Breast epithelium (tissue), 4 donors: ENCODE measurements around the gene COL23A1. TPM values are rescaled to one million over a fixed set of nuclear protein-coding genes. Genes with fewer than 3 reads are reported as not detected.

Source experiments
- DNase-seq, 2 donors: peaks; one replicate each; pipeline ENCODE4 v3.0.0-alpha.2; 2019; ENCODE audit warnings: low spot score in 2 of 2
- H3K27ac ChIP-seq, 2 donors: fragments of 200-600 bp; sonication (generic) in 1 of 2; one replicate each; pipeline ENCODE4 v1.5.1; 2016 to 2019; ENCODE audit warnings: mild to moderate bottlenecking in 1 of 2
- H3K27me3 ChIP-seq, 2 donors: fragments of 200-600 bp; sonication (generic) in 1 of 2; one replicate each; pipeline versions ENCODE4 v1.5.1 to v1.6.0; 2017 to 2019; ENCODE audit warnings: control low read depth in 1 of 2, mild to moderate bottlenecking in 1 of 2
- H3K36me3 ChIP-seq: fragments of 200-600 bp; one replicate; pipeline ENCODE4 v1.5.1; 2019
- H3K4me1 ChIP-seq, 2 donors: fragments of 200-600 bp; sonication (generic); one replicate each; pipeline ENCODE4 v1.5.1; 2016 to 2019; ENCODE audit warnings: control low read depth in 1 of 2
- H3K4me3 ChIP-seq, 3 donors: fragments of 200-600 bp; sonication (generic); 1 replicate in 2 of 3; 2 replicates in 1 of 3; pipeline ENCODE4 v1.5.1; 2016 to 2019; ENCODE audit warnings: mild to moderate bottlenecking in 3 of 3, moderate library complexity in 2 of 3
- H3K9me3 ChIP-seq, 2 donors: fragments of 200-600 bp; sonication (generic) in 1 of 2; one replicate each; pipeline ENCODE4 v1.5.1; 2016 to 2019; ENCODE audit warnings: control low read depth in 1 of 2
- POLR2A ChIP-seq: fragments of 450-650 bp; IDR thresholded peaks from one replicate; pipeline ENCODE4 v1.6.1; 2016; ENCODE audit warnings: antibody characterized with exemption, mild to moderate bottlenecking, moderate library complexity
- POLR2AphosphoS5 ChIP-seq, 3 donors: sonication (generic); formaldehyde crosslinking; IDR thresholded peaks; one replicate each; pipeline ENCODE4 v1.6.1; 2017; ENCODE audit warnings: antibody characterized with exemption in 3 of 3
- intact Hi-C: fragments of 100-400 bp; cut with DNase I; formaldehyde crosslinking; loops from one replicate; pipeline ENCODE4 v1.15.1; 2023; ENCODE audit warnings: low total_unique reads
- total RNA-seq, 3 donors: library from RNA; depleted of rRNA; stranded (reverse); fragments of >200 nt; gene quantifications; one replicate each; pipeline ENCODE4 v1.1.0, GENCODE V29; 2016
- TF ChIP-seq, protein P1 (sequence below), 3 donors: fragments of 450-650 bp; IDR thresholded peaks; one replicate each; pipeline ENCODE4 v1.5.1; 2016 to 2017; ENCODE audit warnings: antibody characterized with exemption in 3 of 3, mild to moderate bottlenecking in 3 of 3, moderate library complexity in 3 of 3

The COL23A1 gene
- total RNA-seq, 3 donors from 2014 or later: 0.32 to 3.3 (median 2.6) TPM

DNA sequence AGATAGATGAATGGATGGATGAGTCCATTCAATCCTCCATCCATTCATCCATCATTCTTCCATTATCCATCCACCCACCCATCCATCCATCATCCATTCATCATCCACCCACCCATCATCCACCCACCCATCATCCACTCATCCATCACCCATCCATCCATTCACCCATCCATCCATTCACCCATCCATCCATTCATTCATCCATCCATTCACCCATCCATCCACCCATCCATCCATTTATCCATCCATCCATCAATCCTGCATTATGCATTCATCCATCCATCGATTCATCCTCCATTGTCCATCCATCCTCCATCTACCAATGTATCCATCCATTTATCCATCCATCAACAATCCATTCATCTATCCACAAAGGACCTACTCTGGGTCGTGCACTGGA lies 344.8 kb downstream of the COL23A1 start:
- no peak for DNase-seq
- intact Hi-C loops: loop anchor here (5.0 kb wide), 1 partner anchor 1428 kb away; no protein-coding TSS in a partner anchor
- no peak overlapping the region for H3K4me3 ChIP-seq
- no peak for TF ChIP-seq POLR2A
- TF ChIP-seq POLR2AphosphoS5 (IDR thresholded peaks at IDR 0.05): no peak
- TF ChIP-seq, protein P1, sequence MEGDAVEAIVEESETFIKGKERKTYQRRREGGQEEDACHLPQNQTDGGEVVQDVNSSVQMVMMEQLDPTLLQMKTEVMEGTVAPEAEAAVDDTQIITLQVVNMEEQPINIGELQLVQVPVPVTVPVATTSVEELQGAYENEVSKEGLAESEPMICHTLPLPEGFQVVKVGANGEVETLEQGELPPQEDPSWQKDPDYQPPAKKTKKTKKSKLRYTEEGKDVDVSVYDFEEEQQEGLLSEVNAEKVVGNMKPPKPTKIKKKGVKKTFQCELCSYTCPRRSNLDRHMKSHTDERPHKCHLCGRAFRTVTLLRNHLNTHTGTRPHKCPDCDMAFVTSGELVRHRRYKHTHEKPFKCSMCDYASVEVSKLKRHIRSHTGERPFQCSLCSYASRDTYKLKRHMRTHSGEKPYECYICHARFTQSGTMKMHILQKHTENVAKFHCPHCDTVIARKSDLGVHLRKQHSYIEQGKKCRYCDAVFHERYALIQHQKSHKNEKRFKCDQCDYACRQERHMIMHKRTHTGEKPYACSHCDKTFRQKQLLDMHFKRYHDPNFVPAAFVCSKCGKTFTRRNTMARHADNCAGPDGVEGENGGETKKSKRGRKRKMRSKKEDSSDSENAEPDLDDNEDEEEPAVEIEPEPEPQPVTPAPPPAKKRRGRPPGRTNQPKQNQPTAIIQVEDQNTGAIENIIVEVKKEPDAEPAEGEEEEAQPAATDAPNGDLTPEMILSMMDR (IDR thresholded peaks at IDR 0.05): no peak
- no peak overlapping the region for H3K27ac ChIP-seq
- no peaks in the 10 kb centered on the region for H3K9me3 ChIP-seq
- no peaks in the 10 kb centered on the region for H3K4me1 ChIP-seq
- no peaks in the 10 kb centered on the region for H3K36me3 ChIP-seq
- peaks cover 0 to 7% of the 10 kb centered on the region in 2 donors for H3K27me3 ChIP-seq

DNA sequence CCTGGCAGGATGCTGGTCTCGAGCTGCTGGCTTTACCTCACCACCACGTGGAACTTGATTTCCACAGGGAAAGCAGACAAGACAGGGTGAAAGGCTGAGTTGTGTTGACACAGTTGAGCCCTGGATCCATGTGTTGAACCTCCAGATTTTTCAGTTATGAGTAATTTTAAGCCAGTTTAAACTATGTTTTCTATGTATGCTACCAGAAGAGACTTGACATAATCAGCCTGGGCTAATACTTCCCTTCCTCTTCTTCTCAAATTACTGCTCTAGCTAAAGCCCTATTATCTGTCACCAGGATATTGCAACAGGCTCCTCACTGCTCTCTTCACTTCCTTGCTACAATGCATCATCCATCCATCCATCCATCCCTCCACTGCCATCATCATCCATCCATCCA lies 345.6 kb downstream of the COL23A1 start:
- H3K36me3 ChIP-seq: no peaks in the 10 kb centered on the region
- TF ChIP-seq POLR2AphosphoS5 (IDR thresholded peaks at IDR 0.05) (no peak), POLR2A (no peak)
- TF ChIP-seq, protein P1 (IDR thresholded peaks at IDR 0.05): no peak

DNA sequence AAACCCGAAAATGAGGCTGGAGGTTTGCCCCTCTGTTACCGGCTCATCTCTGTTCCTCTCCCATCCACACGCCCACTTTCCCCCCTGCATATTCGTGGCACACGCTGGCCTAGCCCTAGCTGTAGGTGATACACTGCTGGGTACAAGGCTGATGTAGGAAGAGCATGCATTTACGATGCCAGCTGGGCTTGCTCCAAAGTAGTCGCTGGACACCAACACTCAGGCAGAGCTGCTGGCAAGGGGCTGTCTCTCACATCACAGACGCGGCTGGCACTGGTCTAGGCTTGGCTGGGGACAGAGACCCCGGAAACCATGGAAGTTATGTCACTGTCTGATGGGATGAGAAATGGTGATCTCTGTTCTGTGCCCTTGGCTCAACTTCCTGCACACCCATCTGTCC lies 347.8 kb downstream of the COL23A1 start:
- Histone ChIP-seq H3K4me3 (no peak overlapping the region), H3K36me3 (no peaks in the 10 kb centered on the region), H3K9me3 (no peaks in the 10 kb centered on the region), H3K27ac (no peak overlapping the region), H3K4me1 (peaks cover 4 to 11% of the 10 kb centered on the region in 2 donors), H3K27me3 (peaks cover 0 to 7% of the 10 kb centered on the region in 2 donors)
- DNase-seq: no peak
- TF ChIP-seq, protein P1 (IDR thresholded peaks at IDR 0.05): no peak
- no peak for TF ChIP-seq POLR2AphosphoS5 (IDR thresholded peaks at IDR 0.05)
- TF ChIP-seq POLR2A: no peak
- intact Hi-C loops: no loop called here

More for the DNA sequence above, 345.6 kb downstream of the COL23A1 start:
- H3K27ac ChIP-seq: no peak overlapping the region
- intact Hi-C loops: no loop called here
- no peak for DNase-seq
- no peak overlapping the region for H3K4me3 ChIP-seq
- H3K4me1 ChIP-seq: no peaks in the 10 kb centered on the region
- H3K27me3 ChIP-seq: peaks cover 0 to 7% of the 10 kb centered on the region in 2 donors
- no peaks in the 10 kb centered on the region for H3K9me3 ChIP-seq

DNA sequence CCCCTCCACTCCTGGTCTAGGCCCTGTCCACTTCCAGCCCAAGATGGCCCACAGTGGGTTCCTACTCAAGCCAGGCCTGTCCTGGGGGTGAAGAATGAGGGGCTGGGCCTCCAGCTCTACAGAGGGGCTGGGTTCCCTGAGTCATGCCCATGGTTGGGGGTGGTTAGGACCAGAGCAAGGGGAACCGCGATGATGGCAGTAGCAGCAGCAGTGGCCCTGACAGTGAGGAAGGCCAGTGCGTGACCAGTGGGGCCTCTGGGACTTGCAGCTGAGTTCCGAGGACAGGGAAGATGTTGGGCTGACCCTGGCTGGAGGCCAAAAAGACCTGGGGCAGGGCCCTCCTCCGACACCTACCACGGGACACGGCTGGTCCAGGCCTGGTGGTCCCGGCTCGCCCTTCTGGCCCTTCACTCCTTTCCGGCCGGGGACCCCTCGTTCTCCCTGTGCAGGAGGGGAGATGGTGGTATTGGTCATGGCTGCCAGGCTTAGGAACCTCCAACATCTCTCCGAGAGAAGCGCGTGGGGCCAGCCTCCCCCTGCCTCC lies 348.4 kb downstream of the COL23A1 start:
- DNase-seq: no peak

DNA sequence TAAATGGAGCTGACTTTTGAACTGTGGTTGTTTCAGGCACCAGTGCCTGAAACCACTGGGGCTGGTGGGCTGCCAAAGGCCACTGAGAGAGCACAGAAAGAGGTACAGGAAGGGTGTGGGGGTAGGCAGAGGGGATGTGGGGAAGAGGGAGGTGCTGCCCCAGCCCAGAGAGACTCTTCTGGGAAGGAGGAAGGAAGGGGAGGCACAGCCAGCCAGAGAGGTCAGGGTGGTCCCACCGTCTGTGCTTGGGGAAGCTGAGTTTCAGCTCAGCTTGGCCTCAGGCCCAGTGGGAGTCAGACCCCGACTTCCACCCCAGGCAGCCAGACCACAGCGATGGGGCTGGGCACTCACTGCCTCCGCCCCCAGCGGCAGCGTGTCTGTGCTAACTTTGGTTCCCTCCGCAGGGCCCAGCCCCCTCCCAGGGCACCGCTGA lies 348.9 kb downstream of the COL23A1 start:
- H3K27me3 ChIP-seq: peaks cover 0 to 5% of the 10 kb centered on the region in 2 donors
- peaks cover 9 to 23% of the 10 kb centered on the region in 2 donors for H3K4me1 ChIP-seq
- peak overlapping the region in 1 of 2 donors; percentile 89 for H3K27ac ChIP-seq
- no peak overlapping the region for H3K4me3 ChIP-seq
- intact Hi-C loops: no loop called here
- H3K9me3 ChIP-seq: no peaks in the 10 kb centered on the region
- no peak for DNase-seq
- H3K36me3 ChIP-seq: no peaks in the 10 kb centered on the region
- TF ChIP-seq POLR2A (no peak), POLR2AphosphoS5 (IDR thresholded peaks at IDR 0.05) (no peak)
- TF ChIP-seq, protein P1 (IDR thresholded peaks at IDR 0.05): no peak

More for the DNA sequence above, 348.4 kb downstream of the COL23A1 start:
- peak overlapping the region in 1 of 2 donors; percentile 89 for H3K27ac ChIP-seq
- TF ChIP-seq POLR2AphosphoS5 (IDR thresholded peaks at IDR 0.05): no peak
- TF ChIP-seq, protein P1 (IDR thresholded peaks at IDR 0.05): no peak
- intact Hi-C loops: no loop called here
- no peaks in the 10 kb centered on the region for H3K36me3 ChIP-seq
- H3K27me3 ChIP-seq: peaks cover 0 to 7% of the 10 kb centered on the region in 2 donors
- H3K4me3 ChIP-seq: no peak overlapping the region
- H3K4me1 ChIP-seq: peaks cover 9 to 18% of the 10 kb centered on the region in 2 donors
- H3K9me3 ChIP-seq: no peaks in the 10 kb centered on the region
